Measurements from ENCODE around the gene CCDC177.

The CCDC177 gene

DNA sequence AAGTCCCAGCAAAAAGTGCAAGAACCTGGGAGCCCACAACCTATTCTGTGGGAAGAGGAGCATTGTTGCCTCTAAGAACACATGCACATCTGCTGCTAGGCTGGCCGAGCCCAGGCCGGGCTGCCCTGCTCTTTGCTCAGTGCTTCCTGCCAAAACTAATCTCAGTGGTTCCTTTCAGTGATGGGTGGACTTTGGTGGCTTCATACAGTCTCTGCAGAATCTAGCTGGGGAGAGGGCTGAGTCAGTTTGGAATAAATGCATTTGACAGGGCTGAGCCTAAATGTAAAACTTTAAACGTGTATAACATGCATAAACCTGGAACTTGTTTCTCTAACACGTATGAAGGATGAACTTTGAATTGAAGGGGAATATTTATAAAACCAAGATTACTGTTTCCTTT, 44.6 kb downstream of the CCDC177 start (continued):
- no peak for TF ChIP-seq ZNF510 (tag by site-specific recombination; IDR thresholded peaks at IDR 0.05; ENCODE audit: insufficient replicate concordance)
- no peak for TF ChIP-seq KLF16 (tag by site-specific recombination; IDR thresholded peaks at IDR 0.05)
- no peak for TF ChIP-seq MZF1 (tag by site-specific recombination; IDR thresholded peaks at IDR 0.05; ENCODE audit: borderline replicate concordance)
- no peak for TF ChIP-seq HOXC10 (CRISPR knock-in tag; IDR thresholded peaks at IDR 0.05)
- no peak for TF ChIP-seq ZNF529 (tag by site-specific recombination; IDR thresholded peaks at IDR 0.05; ENCODE audit: insufficient replicate concordance)

- POLR2A ChIA-PET, result no interaction called here
- no peak for TF ChIP-seq ZFHX2 (tag by site-specific recombination; conservative IDR thresholded peaks at IDR 0.05)
- TF ChIP-seq MEIS1 (CRISPR knock-in tag; IDR thresholded peaks at IDR 0.05; ENCODE audit: borderline replicate concordance), result no peak
- no peak for TF ChIP-seq ZNF184 (tag by site-specific recombination; IDR thresholded peaks at IDR 0.05)
- no peak for TF ChIP-seq ZNF174 (tag by site-specific recombination; IDR thresholded peaks at IDR 0.05)
- no peak for TF ChIP-seq ZSCAN30 (tag by site-specific recombination; IDR thresholded peaks at IDR 0.05)
- TF ChIP-seq ZNF23 (tag by site-specific recombination; IDR thresholded peaks at IDR 0.05; ENCODE audit: borderline replicate concordance), result no peak
- TF ChIP-seq ZNF133 (tag by site-specific recombination; IDR thresholded peaks at IDR 0.05), result no peak
- TF ChIP-seq ZNF10 (tag by site-specific recombination; IDR thresholded peaks at IDR 0.05), result no peak
- TF ChIP-seq WT1 (tag by site-specific recombination; IDR thresholded peaks at IDR 0.05), result no peak
- TF ChIP-seq ZNF501 (tag by site-specific recombination; IDR thresholded peaks at IDR 0.05), result no peak
- TF ChIP-seq TSHZ1 (tag by site-specific recombination; IDR thresholded peaks at IDR 0.05; ENCODE audit: borderline replicate concordance), result no peak
- no peak for TF ChIP-seq PRDM1 (tag by site-specific recombination; IDR thresholded peaks at IDR 0.05)
- no peak for TF ChIP-seq ZNF776 (tag by site-specific recombination; IDR thresholded peaks at IDR 0.05; ENCODE audit: borderline replicate concordance)
- no peak for TF ChIP-seq ZNF48 (tag by site-specific recombination; IDR thresholded peaks at IDR 0.05)
- no peak for TF ChIP-seq ZNF621 (tag by site-specific recombination; IDR thresholded peaks at IDR 0.05)
- Histone ChIP-seq H3K4me3 (ENCODE audit: low read depth, low read length) (no peak overlapping the region), H3K4me1 (ENCODE audit: control insufficient read depth, insufficient read depth, low read length) (no peaks in the 10 kb centered on the region), H3K36me3 (ENCODE audit: control insufficient read depth in 2 of 2, insufficient read depth in 1 of 2, low read length in 2 of 2) (no peaks in the 10 kb centered on the region), H3K27ac (ENCODE audit: extremely low read depth, low read depth, low read length) (no peak overlapping the region), H3K9me3 (ENCODE audit: control insufficient read depth, insufficient read depth, low read depth, low read length) (no peaks in the 10 kb centered on the region)
- CTCF ChIA-PET, result interaction anchor here (0.7 kb wide), 1 partner anchor 198 kb away, joined by 3 read pairs; no protein-coding TSS in a partner anchor
These were observed 45.1 kb downstream of the CCDC177 start for GRCh38 chr14:69529563-69529962.

GRCh38 chr14:69528930-69529329, 45.7 kb downstream of the CCDC177 start:
- no peaks in the 10 kb centered on the region for H3K36me3 ChIP-seq (ENCODE audit: control insufficient read depth in 2 of 2, insufficient read depth in 1 of 2, low read length in 2 of 2)
- H3K4me1 ChIP-seq (ENCODE audit: control insufficient read depth, insufficient read depth, low read length), result no peaks in the 10 kb centered on the region
- TF ChIP-seq ZIC2 (tag by site-specific recombination; IDR thresholded peaks at IDR 0.05) (peak; percentile 89), ZNF311 (tag by site-specific recombination; IDR thresholded peaks at IDR 0.05; ENCODE audit: borderline replicate concordance) (no peak)
- H3K9me3 ChIP-seq (ENCODE audit: control insufficient read depth, insufficient read depth, low read depth, low read length), result no peaks in the 10 kb centered on the region
- CTCF ChIA-PET, result interaction anchor here (0.7 kb wide), 2 partner anchors 123 to 198 kb away, joined by 3 read pairs; no protein-coding TSS in a partner anchor
- H3K27ac ChIP-seq (ENCODE audit: extremely low read depth, low read depth, low read length), result no peak overlapping the region
- POLR2A ChIA-PET, result no interaction called here
- no peak overlapping the region for H3K4me3 ChIP-seq (ENCODE audit: low read depth, low read length)

Measured in HEK293 (cell line).